ENCODE measurements around the gene HOMER2.
"Not testable (repeated sequence)": the region's sequence is repeated elsewhere in the genome, so short reads cannot be mapped to it uniquely, and the experiment has no call there.

Gene HOMER2

DNA sequence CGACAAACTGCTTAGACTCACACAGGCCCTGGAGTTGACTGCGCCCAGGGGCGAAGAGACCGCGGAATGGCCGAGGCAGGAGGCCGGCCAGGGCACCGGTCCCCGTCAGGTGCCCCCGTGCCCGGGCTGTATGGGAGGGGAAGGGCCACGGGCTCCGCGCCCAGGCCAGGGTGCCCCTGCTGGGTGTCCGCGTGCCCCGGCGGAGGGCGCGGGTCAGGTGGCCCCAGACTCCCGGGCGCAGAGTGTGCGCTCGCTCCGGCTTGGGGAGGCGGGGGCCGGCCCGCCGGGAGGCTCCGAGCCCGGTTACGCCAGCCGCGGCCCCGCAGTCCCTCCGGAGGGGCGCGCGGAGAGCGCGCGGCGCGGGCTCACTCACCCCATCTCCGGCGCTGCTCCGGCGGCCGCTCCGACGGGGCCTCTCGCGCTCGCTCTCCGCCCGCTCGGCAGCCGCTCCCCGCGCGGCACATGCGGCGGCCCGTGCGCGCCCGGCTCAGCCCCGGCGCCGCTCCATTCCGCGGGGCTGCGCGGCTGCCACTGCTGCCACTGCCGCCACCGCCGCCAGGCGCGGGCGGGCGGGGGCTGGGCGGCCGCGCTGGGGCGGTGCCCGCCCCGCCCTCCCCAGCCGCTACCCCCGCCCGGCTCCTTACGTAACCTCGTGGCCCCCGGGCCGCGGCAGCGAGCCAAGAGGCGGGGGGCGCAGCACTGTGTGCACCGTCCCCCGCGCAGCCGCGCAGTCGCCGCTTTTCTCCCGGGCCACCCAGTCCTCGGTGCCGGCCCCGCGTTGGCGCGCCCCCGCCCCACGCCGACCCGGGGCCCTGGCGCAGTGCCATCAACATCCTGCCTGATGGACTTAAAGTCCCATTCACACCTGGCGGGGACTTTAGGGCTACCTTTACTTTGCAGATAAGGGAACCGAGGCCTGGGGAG is at the start of gene HOMER2:
TSS of gene HOMER2 (minus strand) at position 563 of the 924 bp plus-strand sequence. CDS start at position 378, 185 bp downstream.
- DNase-seq = peak; percentile 68

DNA sequence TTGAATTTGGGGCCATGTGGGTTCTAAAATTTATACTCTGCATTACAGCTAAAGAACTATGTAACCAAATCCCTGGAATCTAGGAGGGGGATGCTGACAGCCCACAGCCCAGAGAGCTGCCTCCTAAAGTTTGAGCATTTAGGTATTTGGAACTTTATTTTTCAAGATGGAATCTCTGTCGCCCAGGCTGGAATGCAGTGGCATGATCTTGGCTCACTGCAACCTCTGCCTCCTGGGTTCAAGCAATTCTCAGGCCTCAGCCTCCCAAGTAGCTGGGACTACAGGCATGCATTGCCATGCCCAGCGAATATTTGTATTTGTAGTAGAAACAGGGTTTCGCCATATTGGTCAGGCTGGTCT is 48.1 kb upstream of the HOMER2 start:
- DNase-seq = not testable (repeated sequence)

DNA sequence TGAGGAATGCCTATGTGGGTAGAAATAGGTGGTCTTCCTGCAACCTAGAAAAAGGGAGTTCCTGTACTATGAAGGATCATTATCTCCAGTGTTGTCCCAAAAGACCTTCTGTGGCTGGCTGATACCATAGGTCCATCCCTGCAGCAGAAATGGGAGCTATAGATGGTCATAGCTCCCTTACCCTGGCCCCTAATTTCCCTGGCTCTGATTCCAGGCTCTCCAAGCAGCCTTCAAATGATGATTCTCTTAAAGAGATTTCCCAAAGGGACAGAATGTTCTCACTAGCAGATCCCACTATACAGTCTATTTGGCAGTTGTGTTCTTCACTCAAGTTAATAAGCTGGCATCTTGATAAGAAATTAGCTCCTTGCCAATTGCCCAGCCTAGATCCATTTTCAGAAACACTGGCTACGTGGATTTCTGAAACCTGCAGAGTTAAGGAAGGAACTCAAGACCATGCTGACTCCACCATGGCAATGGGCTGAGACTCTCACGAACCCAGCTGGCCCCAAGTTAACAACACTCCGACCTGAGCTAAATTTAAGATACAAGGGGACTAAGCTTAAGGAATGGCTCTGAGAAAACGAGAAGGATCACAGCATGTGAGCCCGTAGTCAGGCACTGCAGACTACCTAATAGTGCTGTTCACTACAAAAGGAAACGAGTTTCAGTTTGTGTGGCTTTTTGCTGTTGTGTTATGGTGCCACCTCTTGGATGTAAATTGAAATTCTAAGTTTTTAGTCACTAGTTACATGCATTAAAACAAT is 47.6 kb upstream of the HOMER2 start:
- DNase-seq = peak; percentile 60

DNA sequence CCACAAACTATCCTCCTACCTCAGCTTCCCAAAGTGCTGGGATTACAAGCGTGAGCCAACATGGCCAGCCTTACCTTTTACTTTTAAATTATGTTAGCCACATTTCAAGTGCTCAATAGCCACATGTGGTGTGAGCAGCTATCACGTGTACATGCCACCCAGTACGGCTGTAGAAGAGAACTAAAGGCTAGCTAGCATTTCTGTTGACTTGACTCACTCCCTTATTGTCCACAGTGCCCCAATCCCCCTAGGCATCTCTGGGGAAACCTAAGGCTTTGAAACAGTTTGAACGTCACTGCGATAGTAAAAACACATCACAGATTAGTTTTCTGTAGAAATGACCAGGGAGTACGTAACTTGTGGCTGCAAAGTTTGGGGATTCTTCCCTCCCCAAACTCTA is 46.9 kb upstream of the HOMER2 start:
- DNase-seq = no peak

DNA sequence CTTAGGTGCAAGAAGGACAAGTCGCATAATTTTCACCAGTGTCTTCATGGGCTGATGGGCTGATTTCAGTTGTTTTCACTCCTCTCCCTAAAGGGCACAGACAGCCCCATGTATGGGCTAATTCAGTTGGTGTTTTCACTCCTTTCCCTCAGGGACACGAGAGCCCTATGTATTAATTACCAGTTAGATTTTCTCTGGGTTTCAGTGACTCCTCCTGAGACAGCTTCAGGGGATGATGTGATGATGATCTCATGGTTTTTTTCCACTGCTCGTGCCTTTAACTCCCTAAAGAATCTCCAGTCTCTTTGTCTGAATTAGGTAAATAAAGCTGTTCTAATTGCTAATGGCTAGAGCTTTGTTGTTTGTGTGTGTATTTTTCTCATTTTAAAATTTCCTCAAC is 43.4 kb upstream of the HOMER2 start:
- DNase-seq = no peak

DNA sequence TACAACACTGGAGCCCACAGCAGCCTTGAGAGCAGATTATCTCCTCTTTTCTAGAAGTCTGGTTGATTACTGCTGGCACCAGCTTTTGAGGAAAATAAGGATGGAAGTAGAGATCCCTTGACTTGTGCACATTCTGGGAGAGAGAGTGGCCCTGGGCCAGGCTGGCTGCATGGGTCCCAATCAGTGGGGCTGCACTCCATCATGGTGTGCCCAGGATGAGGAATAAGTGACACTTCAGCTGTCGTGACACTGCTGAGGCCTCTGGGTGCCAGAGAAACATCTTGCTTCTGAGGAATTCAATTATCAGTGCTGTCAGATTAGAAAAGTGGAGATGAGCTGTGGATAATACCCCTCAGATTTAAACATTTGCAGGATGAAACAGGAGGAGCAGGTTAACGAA is 42.6 kb upstream of the HOMER2 start:
- DNase-seq = no peak

DNA sequence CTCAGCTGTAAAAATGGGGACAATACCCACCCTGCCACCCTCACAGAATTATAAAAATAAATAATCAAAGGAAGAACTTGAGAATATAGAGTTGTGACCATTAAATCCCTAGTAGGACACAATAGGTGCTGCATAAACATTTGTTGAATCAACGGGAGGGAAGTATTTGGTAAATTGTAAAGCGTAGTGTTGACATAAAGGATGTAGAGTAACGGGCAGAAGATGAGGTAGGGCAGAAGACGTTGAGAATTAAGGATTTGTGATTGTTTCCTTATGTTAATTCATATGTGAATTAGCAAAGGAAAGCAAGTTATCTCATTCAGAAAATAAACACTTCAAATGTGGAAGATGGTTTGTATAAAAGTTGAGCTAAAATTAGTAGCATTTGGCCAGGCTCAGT is 40.6 kb upstream of the HOMER2 start:
- DNase-seq = no peak

DNA sequence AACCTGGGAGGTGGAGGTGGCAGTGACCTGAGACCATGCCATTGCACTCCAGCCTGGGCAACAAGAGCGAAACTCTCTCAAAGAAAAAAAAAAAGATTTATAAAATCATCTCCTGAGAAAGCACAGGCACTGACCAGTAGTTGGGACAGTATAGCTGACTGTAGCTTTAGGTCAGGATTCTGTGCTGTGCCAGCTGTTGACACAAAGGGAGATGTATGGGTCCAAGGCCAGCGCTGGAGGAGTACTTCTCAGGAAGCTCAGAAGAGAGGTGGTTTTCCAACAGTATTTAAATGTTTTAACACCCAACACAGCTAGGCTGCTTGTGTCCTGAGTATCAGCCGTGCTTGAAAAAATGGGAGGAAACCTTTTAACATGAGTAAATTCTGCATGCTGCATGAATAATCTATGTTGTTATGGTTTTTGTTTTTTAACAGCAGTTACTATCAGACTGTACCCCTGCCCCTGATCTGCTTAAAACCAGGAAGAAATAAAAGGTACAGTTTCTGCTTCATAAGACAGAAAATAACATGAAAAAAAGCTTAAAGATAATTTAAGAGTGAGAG is 40.0 kb upstream of the HOMER2 start:
- DNase-seq = no peak

DNA sequence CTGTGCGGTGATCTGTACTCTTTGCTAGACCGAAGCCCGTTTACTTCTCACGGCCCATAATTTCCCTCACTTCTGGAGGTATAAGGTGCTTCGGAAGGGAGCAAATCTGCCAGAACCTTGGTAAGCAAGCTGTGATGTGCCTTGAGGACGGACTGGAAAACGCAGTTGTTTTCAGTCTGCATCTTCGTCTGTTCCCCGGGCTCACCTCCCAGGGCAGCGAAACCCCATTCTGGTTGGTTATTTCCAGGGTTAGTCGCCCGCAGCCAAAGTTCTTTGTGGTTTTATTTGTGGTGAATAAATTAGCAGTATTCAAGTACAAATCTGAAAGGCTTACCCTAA is 33.9 kb upstream of the HOMER2 start:
- DNase-seq = no peak

DNA sequence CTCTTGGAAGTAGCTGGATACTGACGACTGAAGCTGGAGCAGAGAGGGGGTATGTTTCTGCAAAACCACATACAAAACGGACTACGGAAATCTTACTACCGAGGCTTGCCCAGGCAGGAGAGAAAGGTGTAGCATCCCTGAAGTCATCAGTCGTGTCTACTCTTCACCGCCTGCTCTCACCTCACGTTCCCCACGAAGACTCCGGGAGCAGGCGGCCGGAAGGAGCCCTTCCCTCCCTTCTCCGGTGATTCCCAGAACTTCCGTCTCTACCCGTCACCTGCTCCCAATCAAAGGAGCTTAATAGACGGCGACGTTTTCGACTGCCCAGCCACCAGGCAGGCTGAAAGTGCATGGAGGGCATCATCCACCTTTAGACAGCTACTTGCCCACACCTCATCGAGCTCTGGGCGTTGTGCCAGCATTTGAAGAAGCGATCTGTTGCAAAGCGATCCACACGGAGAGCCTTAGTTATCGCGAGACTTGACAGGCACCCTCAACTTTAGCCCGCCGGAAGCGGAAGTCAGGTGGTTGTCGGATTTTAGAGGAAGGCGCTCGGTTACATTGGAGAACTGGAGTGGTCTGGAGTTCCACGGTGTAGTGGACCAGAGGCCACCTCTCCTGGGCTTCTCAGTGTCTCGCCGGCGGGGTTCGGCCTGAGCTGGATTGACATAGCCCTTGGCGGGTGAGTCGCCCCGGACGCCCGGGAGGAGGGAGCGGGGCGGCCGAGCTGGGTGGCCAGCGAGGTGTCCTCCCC is 33.3 kb upstream of the HOMER2 start, which contains the start of gene RAMAC:
TSS of gene RAMAC (plus strand) at position 523 of the 754 bp plus-strand sequence. CDS start 2,809 bp downstream, outside the sequence.
- peak; percentile 97 for DNase-seq

DNA sequence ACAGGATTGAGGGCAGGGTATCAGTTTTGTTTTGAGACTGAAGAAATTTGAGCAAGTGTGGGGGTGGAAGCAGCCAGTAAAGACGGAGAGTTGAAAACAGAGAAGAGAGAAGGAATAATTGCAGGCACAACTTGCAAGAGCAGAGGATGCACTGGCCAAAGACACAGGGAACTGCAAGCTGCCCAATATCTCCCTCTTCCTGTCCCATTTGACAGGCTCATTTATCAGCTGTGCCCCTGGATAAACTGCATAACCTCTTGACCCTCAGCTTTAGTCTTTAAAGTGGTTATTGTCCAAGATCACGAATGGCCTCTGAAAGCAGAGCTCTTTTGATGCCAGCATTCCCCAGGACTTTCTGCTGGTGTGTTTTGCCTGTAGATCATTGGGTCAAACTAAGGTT is 28.5 kb upstream of the HOMER2 start:
- no peak for DNase-seq

DNA sequence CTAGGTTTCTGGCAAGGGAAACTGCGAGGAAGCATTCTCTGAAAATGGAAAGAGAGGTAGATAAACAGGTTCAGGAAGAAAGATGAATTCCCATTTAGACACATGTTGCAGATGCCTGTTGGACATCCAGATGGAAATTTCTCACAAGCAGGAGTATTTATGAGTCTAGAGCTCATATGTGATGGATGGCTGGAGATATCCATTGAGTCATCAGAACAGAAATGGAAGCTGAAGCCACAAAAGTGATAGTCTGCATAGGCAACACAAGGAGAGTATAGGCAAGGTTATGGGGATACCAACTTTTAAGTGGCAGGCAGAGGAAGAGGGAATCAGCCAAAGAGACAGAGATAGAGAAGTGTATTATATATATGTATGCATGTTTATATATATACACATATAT is 27.2 kb upstream of the HOMER2 start:
- no peak for DNase-seq

DNA sequence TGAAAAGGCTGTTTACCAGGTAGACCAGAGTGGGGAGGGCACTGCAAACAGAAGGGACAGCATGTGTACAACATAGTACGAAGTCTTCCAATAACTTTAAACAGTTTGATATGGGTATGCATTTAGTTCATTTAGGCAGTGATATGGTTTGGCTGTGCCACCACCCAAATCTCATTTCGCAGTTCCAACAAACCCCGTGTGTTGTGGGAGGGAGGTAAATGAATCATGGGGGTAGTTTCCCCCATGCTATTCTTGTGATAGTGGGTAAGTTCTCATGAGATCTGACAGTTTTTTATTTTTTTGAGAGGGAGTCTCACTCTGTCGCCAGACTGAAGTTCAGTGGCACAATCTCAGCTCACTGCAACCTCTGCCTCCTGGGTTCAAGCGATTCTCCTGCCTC is 25.9 kb upstream of the HOMER2 start:
- DNase-seq = no peak

DNA sequence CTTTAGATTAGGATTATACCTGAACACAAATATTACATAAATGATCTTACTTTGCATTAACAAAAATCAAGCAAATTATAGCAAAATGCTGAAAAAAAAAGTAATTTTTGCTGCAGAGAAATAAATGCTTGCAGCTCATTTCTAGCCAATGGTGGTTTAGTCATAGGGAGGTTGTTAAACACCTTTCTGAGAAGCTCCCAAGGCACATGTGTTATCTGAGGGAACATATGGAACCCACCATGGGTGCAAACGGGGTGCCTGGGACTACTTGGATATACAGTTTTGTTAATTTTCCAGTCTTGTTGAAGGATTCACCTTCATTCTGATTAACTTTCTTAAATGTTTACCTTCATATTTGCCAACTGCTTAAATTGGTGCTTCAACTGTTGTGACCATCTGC is 24.6 kb upstream of the HOMER2 start:
- DNase-seq = no peak

DNA sequence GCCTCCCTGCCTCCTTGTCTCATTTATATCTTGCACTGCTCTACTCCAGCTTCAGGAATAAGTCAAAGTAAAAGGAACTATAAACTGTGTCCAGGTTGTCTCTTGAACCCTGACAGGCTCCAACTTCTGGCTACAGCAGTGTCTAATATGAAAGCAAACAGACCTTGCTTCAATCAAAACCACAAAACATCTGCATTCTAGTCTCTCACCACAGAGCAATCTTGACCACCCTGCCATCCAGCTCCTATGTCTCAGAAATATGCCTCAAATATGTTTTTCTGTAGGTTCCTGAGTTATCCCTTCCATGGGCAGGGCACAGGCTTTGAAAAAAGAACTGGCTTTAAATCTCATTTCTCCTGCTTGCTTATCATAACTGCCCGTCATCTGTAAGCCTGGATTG is 20.5 kb upstream of the HOMER2 start:
- DNase-seq = no peak

DNA sequence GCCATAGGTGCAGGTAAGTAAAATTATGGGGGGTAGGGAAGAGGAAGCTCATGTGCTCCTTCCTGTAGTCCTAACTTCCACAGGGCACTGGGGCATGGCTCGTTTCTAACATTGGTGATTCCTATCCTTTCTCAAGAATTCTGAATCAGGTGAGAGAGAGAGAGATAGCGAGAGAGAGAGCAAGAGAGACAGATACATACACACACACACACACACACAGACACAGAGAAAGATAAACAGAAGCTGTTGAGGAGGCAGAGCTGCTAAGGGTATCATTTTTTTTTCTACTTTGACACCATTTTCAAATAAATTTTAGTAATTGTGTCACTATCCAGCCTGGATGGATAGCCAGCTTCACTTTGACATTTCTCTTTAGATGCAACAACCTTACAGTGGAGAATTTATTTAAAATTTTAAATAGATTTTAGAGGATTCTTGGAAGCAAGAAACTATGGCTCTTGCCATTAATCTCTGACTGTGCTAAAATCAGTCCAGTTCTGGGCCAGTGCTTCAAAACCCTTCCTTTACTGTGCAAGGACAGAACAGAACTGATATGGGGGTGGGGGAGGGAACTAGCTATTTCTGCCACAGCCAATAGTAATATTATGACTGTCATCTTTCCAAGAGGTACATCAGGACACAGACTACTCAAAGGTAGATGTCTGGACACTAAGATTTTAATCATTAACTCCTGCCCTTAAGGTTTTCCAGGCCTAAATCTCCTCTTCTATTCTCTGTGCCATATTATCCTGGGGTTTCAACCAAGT is 18.9 kb upstream of the HOMER2 start:
- DNase-seq = no peak

DNA sequence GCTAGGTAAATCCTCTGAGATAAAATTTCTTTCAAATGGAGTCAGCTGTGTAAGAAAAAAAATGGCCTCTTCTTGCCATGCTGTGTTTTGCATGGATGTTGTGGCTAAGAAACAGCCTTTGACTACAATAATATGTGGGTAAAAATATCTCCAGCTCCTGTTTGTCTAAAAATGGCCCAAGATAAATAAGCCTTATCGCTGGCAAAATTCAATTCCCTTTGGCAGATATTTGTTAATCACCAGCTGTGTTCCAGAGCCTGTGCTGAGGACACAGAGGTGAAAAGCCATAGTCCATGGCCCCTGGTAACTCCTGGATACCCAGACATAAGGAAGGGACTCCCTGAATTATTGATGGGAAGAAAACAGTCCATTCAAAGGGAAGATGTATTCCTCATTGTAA is 18.2 kb upstream of the HOMER2 start:
- DNase-seq = no peak

DNA sequence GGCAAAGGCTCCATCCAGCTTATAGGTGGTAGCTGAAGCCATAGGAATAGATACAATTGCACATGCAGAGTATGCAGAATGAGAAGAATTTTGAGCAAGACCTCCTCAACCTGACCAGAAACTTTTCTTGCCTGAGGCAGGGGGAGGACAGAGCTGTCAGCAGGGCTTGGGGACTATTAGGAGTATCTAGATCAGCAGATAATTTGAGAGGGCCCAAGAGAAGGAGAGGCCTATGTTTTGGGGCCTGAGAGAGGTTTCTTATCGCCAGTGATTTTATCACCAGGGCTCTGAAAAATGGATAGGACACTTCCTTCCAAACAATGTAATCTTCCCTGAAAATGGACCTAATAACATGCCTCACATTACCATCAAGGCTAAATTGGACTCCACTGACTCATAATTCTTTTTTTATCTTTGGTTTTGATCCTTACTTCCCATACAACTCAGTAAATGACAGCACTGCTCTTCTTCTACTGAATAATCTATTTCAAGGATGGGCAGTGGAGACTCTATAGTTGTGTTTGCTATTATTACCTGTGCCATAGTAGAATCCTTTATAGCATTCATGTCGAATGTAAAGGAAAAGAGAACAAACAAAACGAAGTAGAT is 17.7 kb upstream of the HOMER2 start:
- DNase-seq = no peak

DNA sequence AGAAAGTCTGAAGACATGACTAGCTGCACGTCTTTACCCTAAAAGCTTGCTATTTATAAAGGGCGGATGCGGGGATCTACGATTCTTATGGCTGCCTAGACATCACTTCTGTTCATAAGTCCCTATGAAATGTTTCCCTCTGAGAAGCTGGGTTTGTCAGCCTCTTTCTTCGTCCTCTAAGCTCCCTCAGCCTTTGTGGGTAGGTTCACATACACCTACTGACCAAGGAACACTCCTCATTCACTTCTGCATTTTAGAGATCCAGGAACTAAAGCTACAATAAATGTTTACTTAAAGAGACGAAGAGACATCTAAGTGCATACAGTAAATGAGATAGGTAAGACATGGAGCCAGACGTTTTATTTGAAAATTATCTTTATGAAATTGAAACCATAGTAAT is 16.8 kb upstream of the HOMER2 start:
- no peak for DNase-seq

DNA sequence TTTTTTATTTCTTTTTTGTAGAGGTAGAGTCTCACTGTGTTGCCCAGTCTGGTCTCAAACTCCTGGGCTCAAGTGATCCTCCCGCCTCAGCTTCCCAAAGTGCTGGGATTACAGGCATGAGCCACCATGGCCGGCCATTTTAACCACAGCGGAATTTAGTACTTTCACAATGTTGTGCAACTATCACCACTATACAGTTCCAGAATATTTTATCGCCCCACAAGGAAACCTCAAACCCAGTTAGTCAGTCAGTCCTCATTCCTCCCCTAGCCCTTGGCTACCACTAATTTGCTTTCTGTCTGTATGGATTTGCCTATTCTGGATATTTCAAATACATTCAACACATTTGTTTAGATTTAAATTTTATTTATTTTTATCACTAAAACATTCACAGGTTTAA is 15.5 kb upstream of the HOMER2 start:
- DNase-seq = no peak

DNA sequence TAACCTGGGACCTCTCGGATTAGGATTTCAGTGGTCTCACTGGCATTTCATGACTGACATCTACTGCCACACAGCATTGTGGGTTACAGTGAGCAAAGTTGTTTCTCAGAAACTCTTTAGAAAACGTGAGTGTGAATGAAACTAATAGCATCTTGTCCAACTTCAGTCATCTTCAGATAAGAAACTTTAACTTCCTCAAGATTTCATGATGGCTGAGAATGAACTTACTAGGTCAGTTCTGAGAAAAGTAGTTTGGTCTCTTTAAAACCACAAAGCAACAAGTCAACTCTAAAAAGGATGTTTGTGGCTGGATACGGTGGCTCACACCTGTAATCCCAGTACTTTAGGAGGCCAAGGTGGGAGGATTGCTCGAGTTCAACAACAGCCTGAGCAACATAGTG is 14.2 kb upstream of the HOMER2 start:
- no peak for DNase-seq

DNA sequence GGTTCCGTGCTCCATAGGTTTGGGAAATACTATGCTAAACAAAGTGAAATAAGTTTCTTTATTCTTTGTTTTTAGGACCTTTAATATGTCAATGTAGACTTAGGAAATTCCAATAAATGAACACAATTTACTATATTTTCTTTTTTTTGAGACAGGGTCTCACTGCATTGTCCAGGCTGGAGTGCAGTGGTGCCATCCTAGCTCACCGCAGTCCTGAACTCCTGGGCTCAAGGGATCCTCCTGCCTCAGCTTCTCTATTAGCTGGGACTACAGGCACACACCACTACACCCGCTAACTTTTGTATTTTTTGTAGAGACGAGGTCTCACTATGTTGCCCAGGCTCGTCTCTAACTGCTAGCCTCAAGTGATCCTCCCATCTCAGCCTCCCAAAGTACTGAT is 12.4 kb upstream of the HOMER2 start:
- no peak for DNase-seq

Data from retina (tissue), 1 donor.